GM21825 (cell line): ENCODE results near the gene DST.

Experiments
- ATAC-seq: cut with Tn5 transposase; IDR thresholded peaks from one replicate; pipeline ENCODE4 v1.9.1; 2021; ENCODE audit warnings: mild to moderate bottlenecking, moderate library complexity; ENCODE audit not compliant: unreplicated experiment

DST gene

DNA sequence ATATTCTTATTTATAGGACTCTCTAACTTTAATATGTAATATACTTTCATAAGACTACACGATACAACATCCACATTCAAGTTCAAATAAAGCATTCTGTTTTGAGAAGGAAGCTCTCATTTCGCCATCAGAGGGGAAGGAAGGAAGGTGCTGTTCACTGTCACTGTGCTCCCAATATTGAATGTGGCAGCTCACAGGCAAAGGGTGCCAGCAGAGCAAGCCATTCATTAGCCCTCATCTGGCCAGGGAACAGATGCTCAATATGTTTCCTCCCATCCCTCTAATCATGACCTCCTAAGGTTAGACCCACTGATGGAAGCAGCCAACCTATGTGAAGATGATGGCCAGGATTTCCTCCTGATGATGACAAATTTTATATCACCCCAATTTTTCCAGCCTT is 154.4 kb downstream of the DST start:
- ATAC-seq: no peak

DNA sequence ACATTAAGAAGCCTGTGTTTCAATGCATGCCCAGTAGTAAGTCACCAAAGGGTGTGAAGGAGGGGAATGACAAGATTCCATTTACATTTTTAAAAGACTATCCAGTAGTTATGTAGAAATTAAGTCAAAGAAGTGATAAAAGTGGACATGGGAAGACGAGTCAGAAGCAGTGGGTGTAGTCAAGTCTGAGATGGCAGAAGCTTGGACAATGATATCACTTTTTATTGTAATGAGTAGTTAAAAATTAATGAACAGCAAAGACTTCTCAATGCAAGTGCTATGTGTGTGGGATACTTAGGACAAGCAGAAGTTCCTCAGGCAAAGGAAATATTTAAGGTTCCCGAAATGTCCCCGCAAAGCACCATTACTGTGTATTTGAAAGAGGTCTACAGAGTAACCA is 156.0 kb downstream of the DST start:
- no peak for ATAC-seq

DNA sequence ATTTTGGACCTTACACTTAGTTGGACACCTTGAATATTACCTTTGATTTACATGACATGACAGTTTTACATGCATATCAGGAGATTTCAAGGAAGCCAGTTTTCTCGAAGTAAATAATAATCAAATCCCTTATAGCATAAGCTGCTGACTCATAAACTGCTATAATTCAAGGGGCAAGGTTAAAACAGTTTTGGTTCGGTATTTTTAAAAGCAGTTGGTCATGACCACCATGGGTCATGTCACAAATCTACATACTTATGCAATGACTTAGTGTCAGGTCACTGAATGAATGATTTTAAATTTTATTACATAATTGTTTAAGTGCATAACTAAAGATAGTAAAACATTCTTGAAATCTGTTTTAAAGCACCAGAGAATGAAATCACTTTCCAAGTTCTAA is 158.0 kb downstream of the DST start:
- ATAC-seq: no peak

DNA sequence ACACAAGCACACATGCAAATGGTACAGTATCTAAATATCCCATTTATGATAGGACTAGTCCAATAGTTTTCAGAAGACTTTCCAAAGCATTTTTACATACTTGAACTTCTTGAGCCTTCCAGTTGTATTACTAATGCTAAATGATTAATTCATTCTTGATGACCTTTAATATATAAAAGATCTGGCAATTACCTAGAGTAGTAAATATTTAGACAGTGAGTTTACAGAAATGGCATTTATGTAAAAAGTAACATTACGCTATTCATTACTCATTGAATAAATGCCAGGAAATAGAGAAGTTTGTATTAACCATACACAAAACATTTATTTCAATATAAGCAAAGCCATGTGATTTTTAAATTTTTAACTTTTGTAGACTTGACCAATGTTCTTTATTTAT is 158.8 kb downstream of the DST start:
- no peak for ATAC-seq

DNA sequence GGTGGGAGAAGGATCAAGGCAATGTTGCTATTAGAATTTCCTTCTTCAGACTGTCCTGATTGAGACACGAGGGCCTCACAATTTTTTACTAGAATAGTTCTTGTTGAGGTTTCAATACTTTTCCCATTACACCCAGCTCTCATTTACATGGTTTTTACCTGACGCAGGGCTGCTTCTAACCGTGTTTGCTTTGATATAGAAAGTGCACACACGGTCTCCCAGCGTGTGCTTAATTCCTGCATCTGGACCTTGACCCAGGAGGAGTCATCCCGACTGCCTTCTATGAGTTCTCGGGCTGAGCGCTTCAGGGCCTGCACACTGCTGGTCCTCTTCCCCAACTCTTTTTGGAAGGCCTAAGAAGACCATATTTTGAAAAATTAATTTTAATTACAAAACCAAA is 160.2 kb downstream of the DST start:
- no peak for ATAC-seq

DNA sequence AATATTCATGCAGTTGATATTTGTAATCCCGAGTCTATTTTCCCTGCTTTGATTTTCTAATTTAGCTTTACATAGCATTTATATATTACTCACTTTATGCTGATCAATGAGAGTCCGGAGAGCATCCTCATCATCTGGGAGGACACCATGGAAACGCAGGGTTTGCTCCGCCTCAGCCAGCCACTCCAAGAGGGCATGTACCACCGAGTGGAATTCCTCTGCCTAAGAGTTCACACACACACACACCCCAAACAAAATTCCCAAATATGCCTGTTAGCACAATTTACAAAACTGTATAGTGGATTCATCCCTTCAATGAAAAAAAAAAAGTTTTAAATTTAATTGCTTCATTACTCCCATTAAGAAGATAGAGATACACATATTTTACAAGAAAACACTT is 160.7 kb downstream of the DST start:
- ATAC-seq: no peak

- ATAC-seq: no peak
Measured at GRCh38 chr6:56480654-56481337, 161.9 kb downstream of the DST start.

DNA sequence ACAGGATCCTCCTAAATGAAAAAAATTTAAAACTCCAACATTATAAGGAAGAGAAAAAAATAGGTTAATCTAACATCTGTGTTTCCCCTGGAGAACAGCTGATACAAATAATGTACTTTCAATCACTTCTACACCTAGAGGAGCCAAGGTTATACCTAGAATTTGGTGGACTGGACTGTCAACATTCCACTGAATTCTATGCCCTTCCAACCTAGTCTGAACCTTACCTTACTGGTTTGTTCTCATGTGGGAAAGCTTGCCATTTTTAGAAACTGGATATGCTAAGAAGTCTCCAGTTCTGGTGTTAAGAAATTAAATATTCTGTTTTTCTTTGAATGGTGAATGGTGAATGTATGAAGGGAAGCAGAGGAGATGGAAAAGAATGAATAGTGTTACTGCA is 162.4 kb downstream of the DST start:
- ATAC-seq: no peak

GRCh38 chr6:56479381-56479780 is 163.3 kb downstream of the DST start:
- no peak for ATAC-seq

DNA sequence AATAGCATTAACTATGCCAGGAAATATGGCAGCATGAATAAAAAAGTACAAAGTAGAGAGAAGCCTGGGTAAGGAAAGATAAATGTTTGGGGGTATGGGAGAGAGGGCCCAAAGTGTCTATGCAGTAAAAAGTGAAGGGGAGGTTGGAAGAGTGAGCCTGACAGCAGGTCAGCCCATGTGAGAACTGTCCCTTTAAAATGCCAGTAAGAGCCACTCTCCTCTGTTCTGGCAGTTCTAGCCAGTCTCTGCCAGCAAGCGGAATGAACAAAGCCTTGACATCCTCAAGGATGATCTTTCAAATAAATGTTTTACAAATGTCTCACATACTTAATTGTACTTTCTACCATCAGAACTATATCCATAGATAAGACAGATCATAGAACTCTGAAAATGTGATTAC is 164.5 kb downstream of the DST start:
- no peak for ATAC-seq

DNA sequence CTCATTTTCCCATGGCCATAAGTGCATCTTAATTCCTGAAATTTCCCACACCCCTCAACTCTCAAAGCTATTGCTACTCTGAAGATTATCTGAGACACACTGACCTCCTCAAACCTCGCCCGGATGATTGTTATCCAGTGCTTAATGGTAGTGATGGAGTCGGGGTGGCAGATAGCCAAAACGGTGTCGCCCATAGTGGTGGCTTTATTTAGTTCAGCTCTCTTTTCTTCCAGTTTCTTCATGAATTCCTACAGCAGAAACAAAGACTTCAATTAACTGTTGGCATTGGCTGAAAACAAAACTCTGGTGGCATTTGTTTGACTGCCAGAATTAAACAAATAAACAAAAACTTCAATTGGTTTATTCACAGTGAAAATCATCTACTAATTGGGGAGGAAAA is 165.4 kb downstream of the DST start:
- no peak for ATAC-seq

DNA sequence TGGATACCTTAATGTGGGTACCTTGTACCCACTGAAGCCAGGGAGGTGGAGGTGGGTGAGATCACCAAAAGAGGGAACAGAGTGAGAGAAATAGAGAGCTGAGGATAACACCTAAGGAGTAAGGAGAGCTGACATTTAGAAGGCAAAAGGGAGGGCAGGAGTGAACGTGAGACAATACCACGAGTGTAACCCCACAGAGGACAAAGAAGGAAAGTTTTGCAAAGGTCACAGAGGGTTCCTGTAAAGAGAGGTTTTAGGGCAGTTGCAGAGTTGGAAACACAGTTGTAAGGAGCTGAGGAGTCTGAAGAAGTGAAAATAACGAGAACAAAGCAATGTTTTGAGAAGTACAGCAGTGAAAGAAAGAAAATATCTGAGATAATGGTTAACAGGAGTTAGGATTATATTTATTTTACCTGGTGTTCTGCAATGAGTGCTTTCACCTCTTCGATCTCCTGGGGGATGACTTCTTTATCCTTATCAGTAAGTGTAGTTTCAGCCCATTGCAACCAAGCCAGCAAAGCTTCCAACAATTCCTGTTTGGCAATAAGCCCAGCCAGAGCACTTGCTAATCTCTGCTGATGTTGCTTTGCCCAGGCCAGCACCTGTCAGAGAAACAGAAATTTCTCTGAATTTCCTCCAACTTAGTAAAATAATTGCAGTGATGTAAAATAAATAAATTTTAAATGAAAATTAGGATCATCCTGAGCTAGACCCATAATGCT is 166.8 kb downstream of the DST start:
- ATAC-seq: no peak

GRCh38 chr6:56474532-56474931 is 168.2 kb downstream of the DST start:
- ATAC-seq: no peak

DNA sequence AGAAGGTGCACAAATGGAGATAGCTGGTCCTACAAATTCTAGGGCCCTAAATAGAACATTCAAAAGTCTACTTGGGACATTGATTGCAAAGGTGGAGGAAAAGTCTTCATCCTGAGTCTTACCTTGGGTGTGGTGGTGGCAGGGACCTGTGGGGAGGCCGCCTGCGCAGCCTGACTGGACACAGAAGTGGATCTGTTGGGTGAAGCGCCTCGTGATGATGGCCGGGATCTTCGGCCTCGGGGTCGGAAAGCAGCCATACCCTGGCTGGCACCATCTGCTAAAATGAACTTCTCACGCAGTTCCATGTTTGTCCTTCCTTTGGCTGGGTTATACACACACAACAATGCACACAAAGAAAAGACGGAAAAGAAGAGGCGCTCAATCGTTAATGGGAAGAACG is 179.2 kb downstream of the DST start:
- ATAC-seq: no peak

- no peak for ATAC-seq
Measured at GRCh38 chr6:56459030-56459805, 183.5 kb downstream of the DST start.

GRCh38 chr6:56458324-56458884 is 184.3 kb downstream of the DST start:
- ATAC-seq: no peak

GRCh38 chr6:56456785-56457184 is 185.9 kb downstream of the DST start:
- no peak for ATAC-seq

GRCh38 chr6:56450882-56451739 is 191.6 kb downstream of the DST start:
- ATAC-seq: no peak

DNA sequence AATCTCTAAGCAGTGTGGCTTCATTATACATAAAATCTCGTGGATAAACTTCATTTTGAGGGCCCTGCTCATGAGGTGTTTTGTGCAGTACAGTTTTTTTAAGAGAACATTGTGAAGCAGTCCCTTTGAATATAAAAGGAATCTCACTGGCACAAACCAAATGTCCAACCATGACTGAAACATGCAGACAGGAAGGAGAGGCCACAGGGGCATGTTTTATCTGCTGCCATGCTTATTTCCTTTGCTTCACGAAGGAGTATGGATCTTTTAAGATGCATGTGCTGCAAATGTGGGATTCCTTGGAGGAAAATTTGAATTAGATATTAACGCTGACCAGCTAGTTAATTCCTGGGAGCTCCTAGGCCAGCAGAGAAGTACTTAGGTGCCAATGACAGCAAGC is 192.3 kb downstream of the DST start:
- ATAC-seq: no peak

DNA sequence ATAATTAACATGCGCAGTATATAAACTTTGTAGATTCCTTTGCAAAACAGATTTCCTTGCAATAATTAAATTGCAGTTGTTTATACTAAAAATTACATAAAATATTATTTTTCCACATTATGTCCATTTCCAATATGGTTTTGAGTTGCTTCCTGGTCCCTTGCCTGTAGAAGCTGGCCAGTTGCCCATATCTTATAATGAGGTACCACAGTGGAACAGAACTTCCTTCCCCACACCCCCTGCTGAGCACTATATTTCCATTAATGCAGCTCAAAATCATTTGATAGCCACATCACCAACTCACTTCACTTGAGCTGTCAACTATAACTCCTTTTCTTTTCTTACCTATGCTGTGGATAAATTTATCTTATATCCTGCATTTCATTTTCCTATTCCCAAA is 194.6 kb downstream of the DST start:
- no peak for ATAC-seq

- ATAC-seq: no peak
Measured at GRCh38 chr6:56445818-56446217, 196.9 kb downstream of the DST start.
